NCI-H1417 (cell line): ENCODE data around the gene DOCK9.

ENCODE experiments used
- DNase-seq, 3 experiments: peaks; one replicate each; lab custom pipeline; 2025; lab: John Stamatoyannopoulos, UW

Gene DOCK9

GRCh38 chr13:98886587-98887230, 91.2 kb downstream of the DOCK9 start:
- DNase-seq: no peak

GRCh38 chr13:98885600-98885999, 92.3 kb downstream of the DOCK9 start:
- no peak for DNase-seq

GRCh38 chr13:98883998-98884397, 93.9 kb downstream of the DOCK9 start:
- DNase-seq: no peak

GRCh38 chr13:98881390-98881789, 96.5 kb downstream of the DOCK9 start:
- DNase-seq: no peak

- DNase-seq: no peak
Observed at GRCh38 chr13:98880677-98881076, 97.2 kb downstream of the DOCK9 start.

- peak; percentile 40 to 74 (median 52) for DNase-seq
Observed at GRCh38 chr13:98879957-98880356, 97.9 kb downstream of the DOCK9 start.

GRCh38 chr13:98879127-98879520, 98.7 kb downstream of the DOCK9 start:
- DNase-seq: no peak

GRCh38 chr13:98878486-98879126, 99.3 kb downstream of the DOCK9 start:
- DNase-seq: no peak

- no peak for DNase-seq
Observed at GRCh38 chr13:98877936-98878335, 99.9 kb downstream of the DOCK9 start.

- DNase-seq: no peak
Observed at GRCh38 chr13:98877466-98877865, 100.4 kb downstream of the DOCK9 start.

GRCh38 chr13:98875146-98875729, 102.6 kb downstream of the DOCK9 start:
- no peak for DNase-seq

- DNase-seq: no peak
Observed at GRCh38 chr13:98874029-98874397, 103.9 kb downstream of the DOCK9 start.

- no peak for DNase-seq
Observed at GRCh38 chr13:98873377-98874028, 104.4 kb downstream of the DOCK9 start.

- no peak for DNase-seq
Observed at GRCh38 chr13:98871727-98872126, 106.1 kb downstream of the DOCK9 start.

- peak in 1 of 3 experiments; percentile 28 for DNase-seq
Observed at GRCh38 chr13:98869408-98870090, 108.3 kb downstream of the DOCK9 start.

GRCh38 chr13:98868932-98869331, 108.9 kb downstream of the DOCK9 start:
- DNase-seq: no peak

GRCh38 chr13:98866882-98867281, 111.0 kb downstream of the DOCK9 start:
- DNase-seq: no peak

GRCh38 chr13:98860491-98860890, 117.4 kb downstream of the DOCK9 start:
- no peak for DNase-seq

- no peak for DNase-seq
Observed at GRCh38 chr13:98858191-98858590, 119.7 kb downstream of the DOCK9 start.

GRCh38 chr13:98856983-98857382, 120.9 kb downstream of the DOCK9 start:
- no peak for DNase-seq

GRCh38 chr13:98854448-98854847, 123.4 kb downstream of the DOCK9 start:
- no peak for DNase-seq

- no peak for DNase-seq
Observed at GRCh38 chr13:98853771-98854221, 124.1 kb downstream of the DOCK9 start.
